Measurements from ENCODE around the gene IGFL2.

IGFL2 gene

GRCh38 chr19:46209051-46209450 is 61.0 kb downstream of the IGFL2 start:
- no peak for DNase-seq (ENCODE audit: low read depth)

GRCh38 chr19:46209472-46209871 is 61.4 kb downstream of the IGFL2 start:
- DNase-seq (ENCODE audit: low read depth), result no peak

- no peak for DNase-seq (ENCODE audit: low read depth)
Measured at GRCh38 chr19:46210669-46211068, 62.6 kb downstream of the IGFL2 start.

All from activated T-cell treated with anti-CD3 and anti-CD28 coated beads for 48 hours (primary cell).